Measurements from ENCODE around the gene ABL2. TPM values are rescaled to one million over a fixed set of nuclear protein-coding genes. Genes with fewer than 3 reads are reported as not detected.
A peak's percentile ranks its signal among the peaks of the same experiment; 100 is the strongest.
"Not testable (repeated sequence)": the region's sequence is repeated elsewhere in the genome, so short reads cannot be mapped to it uniquely, and the experiment has no call there.

ABL2 gene
- total RNA-seq (2021) = 23.6 and 27.9 TPM in 2 replicates
- Bru-seq, nascent RNA = percentile 81 among the genes with signal in this experiment
- BruChase-seq, experiment 1, labeled RNA remaining after a 2-hour chase = percentile 83 among the genes with signal in this experiment
- percentile 82 among the genes with signal in this experiment for BruChase-seq, experiment 2, labeled RNA remaining after a 6-hour chase
- long read RNA-seq, partial matches to known transcripts = 1 of 13 reads
- long read RNA-seq, other reads (novel, unspliced or antisense) = 9 of 13 reads

- DNase-seq (ENCODE audit: low spot score) = peak; percentile 74
- H3K4me3 ChIP-seq (ENCODE audit: low read depth, low read length, poor library complexity, severe bottlenecking) = peak within 1 kb of the TSS; percentile 94
- no peaks in the 10 kb centered on the region for H3K36me3 ChIP-seq (ENCODE audit: insufficient read depth, low read length, poor library complexity, severe bottlenecking)
- peak within 1 kb of the TSS; percentile 83 for H3K27ac ChIP-seq (ENCODE audit: low read depth, low read length, poor library complexity, severe bottlenecking)
- no peaks in the 10 kb centered on the region for H3K27me3 ChIP-seq (replicated peaks; ENCODE audit: insufficient read depth, low read depth, low read length, poor library complexity)
- ChIA-PET POLR2A (ENCODE audit: low non-redundant PET) (no interaction called here), CTCF (no interaction called here)
- intact Hi-C loops (cut with micrococcal nuclease; ENCODE audit: unreplicated experiment) = no loop called here
- BruUV-seq (replicated peaks) = no TSS peak
- no peak for TF ChIP-seq CTCF (conservative IDR thresholded peaks at IDR 0.05; ENCODE audit: low read depth, low read length)
- TF ChIP-seq EZH2 (IDR thresholded peaks at IDR 0.05; ENCODE audit: borderline replicate concordance, low read depth, low read length, poor library complexity, severe bottlenecking) = no peak
- H3K4me1 ChIP-seq (ENCODE audit: insufficient read depth, low read length, poor library complexity, severe bottlenecking) = peaks cover 4% of the 10 kb centered on the region
- H3K9me3 ChIP-seq (ENCODE audit: low read depth, low read length, poor library complexity, severe bottlenecking) = no peaks in the 10 kb centered on the region
Observed at GRCh38 chr1:179229214-179230140, at the start of gene ABL2. ABL2 (minus strand) TSS chr1:179229677; CDS start chr1:179229397, 280 bp downstream.

- H3K27ac ChIP-seq (ENCODE audit: low read depth, low read length, poor library complexity, severe bottlenecking) = no peak overlapping the region
- H3K4me3 ChIP-seq (ENCODE audit: low read depth, low read length, poor library complexity, severe bottlenecking) = no peak overlapping the region
- POLR2A ChIA-PET (ENCODE audit: low non-redundant PET) = no interaction called here
- DNase-seq (ENCODE audit: low spot score) = no peak
- no peaks in the 10 kb centered on the region for H3K4me1 ChIP-seq (ENCODE audit: insufficient read depth, low read length, poor library complexity, severe bottlenecking)
- CTCF ChIA-PET = no interaction called here
- peaks cover 11% of the 10 kb centered on the region for H3K9me3 ChIP-seq (ENCODE audit: low read depth, low read length, poor library complexity, severe bottlenecking)
- no peaks in the 10 kb centered on the region for H3K36me3 ChIP-seq (ENCODE audit: insufficient read depth, low read length, poor library complexity, severe bottlenecking)
- no peaks in the 10 kb centered on the region for H3K27me3 ChIP-seq (replicated peaks; ENCODE audit: insufficient read depth, low read depth, low read length, poor library complexity)
- no TSS peak for BruUV-seq (replicated peaks)
- intact Hi-C loops (cut with micrococcal nuclease; ENCODE audit: unreplicated experiment) = no loop called here
- no peak for TF ChIP-seq EZH2 (IDR thresholded peaks at IDR 0.05; ENCODE audit: borderline replicate concordance, low read depth, low read length, poor library complexity, severe bottlenecking)
- TF ChIP-seq CTCF (conservative IDR thresholded peaks at IDR 0.05; ENCODE audit: low read depth, low read length) = no peak
Observed at GRCh38 chr1:179278920-179279319, 49.4 kb upstream of the ABL2 start.

GRCh38 chr1:179274424-179274823 is 44.9 kb upstream of the ABL2 start:
- H3K4me1 ChIP-seq (ENCODE audit: insufficient read depth, low read length, poor library complexity, severe bottlenecking); H3K27ac ChIP-seq (ENCODE audit: low read depth, low read length, poor library complexity, severe bottlenecking); H3K27me3 ChIP-seq (replicated peaks; ENCODE audit: insufficient read depth, low read depth, low read length, poor library complexity); intact Hi-C loops (cut with micrococcal nuclease; ENCODE audit: unreplicated experiment); BruUV-seq (replicated peaks); POLR2A ChIA-PET (ENCODE audit: low non-redundant PET); H3K4me3 ChIP-seq (ENCODE audit: low read depth, low read length, poor library complexity, severe bottlenecking); CTCF ChIA-PET; H3K36me3 ChIP-seq (ENCODE audit: insufficient read depth, low read length, poor library complexity, severe bottlenecking): not testable (repeated sequence)
- DNase-seq (ENCODE audit: low spot score) = peak; percentile 18
- peaks cover 11% of the 10 kb centered on the region for H3K9me3 ChIP-seq (ENCODE audit: low read depth, low read length, poor library complexity, severe bottlenecking)

All from A673 (cell line).